Measurements from ENCODE around the gene ERI3.

Gene ERI3

DNA sequence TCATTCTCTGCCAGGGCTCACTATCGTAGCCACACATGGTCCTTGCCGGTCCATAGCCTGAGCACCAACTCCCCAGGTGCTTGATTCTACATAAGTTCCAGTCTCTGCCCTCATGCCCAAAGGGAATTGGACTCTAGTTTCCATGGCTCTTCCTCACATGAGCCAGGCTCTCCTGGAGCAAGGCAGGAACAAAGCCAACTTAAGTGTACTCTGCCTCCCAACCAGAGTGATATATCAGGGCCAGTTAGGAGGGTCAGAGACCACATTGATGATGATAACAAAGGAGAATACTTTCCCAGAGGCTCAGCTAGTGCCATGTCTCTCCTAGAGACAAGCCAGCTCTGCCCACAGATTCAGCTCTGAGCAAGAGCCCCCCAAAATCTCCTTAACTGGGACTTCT lies 70.9 kb downstream of the ERI3 start:
- Histone ChIP-seq H3K27ac (ENCODE audit: low read length) (no peak overlapping the region), H3K4me1 (ENCODE audit: control insufficient read depth, insufficient read depth, low read length) (no peaks in the 10 kb centered on the region), H3K4me3 (ENCODE audit: low read length) (no peak overlapping the region), H3K36me3 (ENCODE audit: control insufficient read depth, insufficient read depth, low read length) (no peaks in the 10 kb centered on the region; the same call in 1 of the 2 replicates), H3K9me3 (ENCODE audit: control insufficient read depth, insufficient read depth, low read length) (no peaks in the 10 kb centered on the region), H3K27me3 (ENCODE audit: control insufficient read depth, insufficient read depth, low read length) (no peaks in the 10 kb centered on the region)
- WGBS (ENCODE audit: insufficient coverage, insufficient read length): no CpG with 5 or more reads among the region's 2 CpGs
- no peak for DNase-seq (ENCODE audit: low read depth, low spot score)

DNA sequence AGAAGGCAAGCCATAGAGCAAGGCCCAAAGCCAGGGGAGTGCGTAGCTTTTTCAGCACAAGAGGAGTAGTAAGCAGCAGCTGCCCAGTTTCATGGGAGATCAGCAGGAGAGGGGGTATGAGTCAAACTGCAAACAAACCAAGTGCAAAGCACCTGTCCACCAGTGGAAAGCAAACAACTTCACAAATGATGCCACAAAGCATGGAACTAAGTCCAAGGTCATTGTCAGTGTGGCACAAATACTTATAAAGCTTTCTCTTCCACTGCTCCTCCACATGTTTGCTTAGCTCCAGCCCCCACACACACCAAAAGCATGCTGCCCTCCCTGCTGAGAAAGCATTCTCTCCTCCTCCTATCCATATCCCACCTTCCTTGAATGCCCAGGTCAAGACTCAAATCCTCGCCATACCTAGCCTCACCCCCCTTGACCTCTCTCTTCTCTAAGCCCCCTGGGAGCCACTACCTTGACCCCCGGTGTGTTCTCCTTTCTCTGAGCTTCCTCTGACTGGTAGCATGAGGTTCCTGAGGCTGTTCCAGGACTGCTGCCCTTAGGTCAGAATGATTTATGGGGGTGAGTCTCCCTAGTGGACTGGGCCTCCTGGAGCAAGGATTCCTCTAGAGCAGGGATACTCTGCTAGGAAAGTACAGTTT lies 71.4 kb downstream of the ERI3 start:
- no peaks in the 10 kb centered on the region for H3K27me3 ChIP-seq (ENCODE audit: control insufficient read depth, insufficient read depth, low read length)
- no peaks in the 10 kb centered on the region for H3K4me1 ChIP-seq (ENCODE audit: control insufficient read depth, insufficient read depth, low read length)
- H3K4me3 ChIP-seq (ENCODE audit: low read length): no peak overlapping the region
- no CpG with 5 or more reads among the region's 3 CpGs for WGBS (ENCODE audit: insufficient coverage, insufficient read length)
- DNase-seq (ENCODE audit: low read depth, low spot score): no peak
- no peak overlapping the region for H3K27ac ChIP-seq (ENCODE audit: low read length)
- no peaks in the 10 kb centered on the region for H3K9me3 ChIP-seq (ENCODE audit: control insufficient read depth, insufficient read depth, low read length)
- H3K36me3 ChIP-seq (ENCODE audit: control insufficient read depth, insufficient read depth, low read length): no peaks in the 10 kb centered on the region; the same call in 1 of the 2 replicates

DNA sequence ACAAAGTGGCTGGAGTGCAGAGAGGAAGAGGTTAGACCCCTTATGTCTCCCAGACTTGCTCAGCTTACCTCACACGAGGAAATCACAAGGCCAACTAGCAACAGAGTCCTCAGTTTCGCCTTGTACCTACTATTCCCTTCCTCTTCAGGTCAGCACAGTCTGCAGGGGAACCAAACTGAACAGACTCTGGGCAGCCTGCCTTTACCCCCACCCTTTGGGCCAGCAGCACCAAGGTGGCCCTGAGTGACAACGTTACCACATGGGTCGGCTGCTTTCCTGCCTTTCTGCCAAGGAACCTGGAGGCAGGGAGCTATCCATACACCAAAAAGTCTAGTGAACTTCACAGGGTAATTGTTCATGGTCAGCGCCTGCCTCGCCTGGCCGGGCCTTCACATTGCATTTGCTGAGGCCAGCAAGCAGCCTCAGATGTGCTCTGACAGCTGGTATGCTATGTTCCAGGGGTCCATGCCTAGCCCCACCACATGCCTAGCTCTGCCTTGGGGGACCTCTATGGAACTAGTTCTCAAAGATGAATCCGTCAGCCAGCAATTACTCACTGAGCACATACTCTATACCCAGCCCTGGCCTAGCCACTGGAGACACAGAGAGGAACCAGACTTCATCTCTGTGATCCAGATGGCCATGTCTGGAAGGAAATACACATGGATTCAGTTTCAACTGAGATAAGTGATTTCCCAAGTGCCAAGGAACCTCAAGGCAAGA lies 72.2 kb downstream of the ERI3 start:
- no CpG with 5 or more reads among the region's 8 CpGs for WGBS (ENCODE audit: insufficient coverage, insufficient read length)
- no peaks in the 10 kb centered on the region for H3K4me1 ChIP-seq (ENCODE audit: control insufficient read depth, insufficient read depth, low read length)

DNA sequence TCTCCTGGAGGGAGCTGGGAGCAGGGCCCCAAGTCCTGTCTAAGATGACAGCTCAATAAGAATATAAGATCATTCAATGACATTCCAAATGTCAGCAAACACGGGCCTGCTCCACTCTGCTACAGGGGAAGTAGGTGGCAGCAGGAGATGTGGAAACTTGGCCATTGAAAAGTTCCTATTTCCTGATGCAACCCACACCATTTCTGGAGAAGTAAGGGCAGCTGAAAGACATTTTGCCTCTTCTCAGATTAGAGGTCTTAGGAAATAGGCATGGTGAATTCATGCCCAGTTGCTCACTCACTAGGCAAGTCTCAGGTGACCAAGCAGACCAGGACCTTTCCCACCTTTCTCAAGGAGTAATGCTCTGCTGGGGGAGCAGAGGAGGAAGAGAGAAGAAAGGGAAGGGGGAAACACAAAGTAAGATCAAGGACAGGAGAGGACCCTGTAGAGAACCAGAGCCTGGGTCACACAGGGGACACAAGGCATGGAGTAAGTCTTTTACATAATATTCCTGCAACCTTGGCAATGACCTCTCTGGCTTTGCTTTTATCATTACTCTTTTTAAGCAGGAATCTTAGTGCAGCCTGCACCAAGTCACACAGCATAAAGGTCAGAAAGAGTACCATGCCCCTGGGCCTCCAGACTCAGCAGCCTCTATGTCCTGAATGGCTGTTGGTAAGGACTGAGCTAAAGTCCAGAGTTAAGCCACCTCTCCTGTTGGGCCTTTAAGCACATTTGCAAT lies 72.9 kb downstream of the ERI3 start:
- Histone ChIP-seq H3K4me3 (ENCODE audit: low read length) (no peak overlapping the region), H3K27ac (ENCODE audit: low read length) (no peak overlapping the region), H3K36me3 (ENCODE audit: control insufficient read depth, insufficient read depth, low read length) (no peaks in the 10 kb centered on the region), H3K27me3 (ENCODE audit: control insufficient read depth, insufficient read depth, low read length) (no peaks in the 10 kb centered on the region), H3K4me1 (ENCODE audit: control insufficient read depth, insufficient read depth, low read length) (no peaks in the 10 kb centered on the region), H3K9me3 (ENCODE audit: control insufficient read depth, insufficient read depth, low read length) (no peaks in the 10 kb centered on the region)
- DNase-seq (ENCODE audit: low read depth, low spot score): no peak
- WGBS (ENCODE audit: insufficient coverage, insufficient read length): no CpG with 5 or more reads among the region's 1 CpG

More for the DNA sequence above, 72.2 kb downstream of the ERI3 start:
- Histone ChIP-seq H3K27me3 (ENCODE audit: control insufficient read depth, insufficient read depth, low read length) (no peaks in the 10 kb centered on the region), H3K4me3 (ENCODE audit: low read length) (no peak overlapping the region), H3K9me3 (ENCODE audit: control insufficient read depth, insufficient read depth, low read length) (no peaks in the 10 kb centered on the region), H3K27ac (ENCODE audit: low read length) (no peak overlapping the region), H3K36me3 (ENCODE audit: control insufficient read depth, insufficient read depth, low read length) (no peaks in the 10 kb centered on the region)
- no peak for DNase-seq (ENCODE audit: low read depth, low spot score)

DNA sequence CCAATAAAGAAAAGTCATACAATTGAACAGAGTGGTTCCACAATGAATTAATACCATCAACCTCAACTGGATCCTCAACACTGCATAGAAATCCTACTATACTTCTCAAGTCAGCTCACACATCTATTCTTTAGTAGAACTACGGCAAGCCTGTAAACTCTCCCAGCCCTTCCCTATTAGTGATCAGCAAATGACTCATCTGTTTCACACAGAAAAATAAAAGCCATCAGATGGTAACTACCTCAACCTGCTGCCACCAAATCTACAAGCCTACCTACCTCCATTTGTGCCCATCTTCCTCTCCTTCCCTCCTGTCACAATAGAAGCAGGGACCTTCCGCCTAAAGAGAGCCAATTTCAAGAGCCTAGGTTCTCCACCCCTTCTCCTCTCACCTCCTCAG lies 78.2 kb downstream of the ERI3 start:
- no CpG with 5 or more reads among the region's 2 CpGs for WGBS (ENCODE audit: insufficient coverage, insufficient read length)
- no peaks in the 10 kb centered on the region for H3K27me3 ChIP-seq (ENCODE audit: control insufficient read depth, insufficient read depth, low read length)
- no peaks in the 10 kb centered on the region for H3K36me3 ChIP-seq (ENCODE audit: control insufficient read depth, insufficient read depth, low read length)
- no peaks in the 10 kb centered on the region for H3K9me3 ChIP-seq (ENCODE audit: control insufficient read depth, insufficient read depth, low read length)
- no peak overlapping the region for H3K27ac ChIP-seq (ENCODE audit: low read length)
- H3K4me3 ChIP-seq (ENCODE audit: low read length): no peak overlapping the region
- DNase-seq (ENCODE audit: low read depth, low spot score): no peak
- no peaks in the 10 kb centered on the region for H3K4me1 ChIP-seq (ENCODE audit: control insufficient read depth, insufficient read depth, low read length)

DNA sequence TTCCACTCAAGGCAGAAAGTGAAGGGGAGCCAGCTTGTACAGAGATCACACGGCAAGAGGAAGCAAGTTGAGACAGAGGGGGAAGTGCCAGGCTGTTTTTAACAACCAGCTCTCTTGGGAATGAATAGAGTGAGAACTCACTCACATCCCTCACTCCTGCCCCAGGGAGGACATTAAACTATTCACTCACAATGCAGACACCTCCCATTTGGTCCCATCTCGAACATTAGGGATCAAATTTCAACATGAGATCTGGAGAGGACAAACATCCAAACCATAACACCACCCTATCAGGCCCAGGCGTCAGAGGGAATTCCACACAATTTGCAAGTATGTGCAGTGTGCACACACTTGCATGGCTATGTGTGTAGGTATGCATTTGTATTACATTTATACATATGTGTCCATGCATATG lies 79.1 kb downstream of the ERI3 start:
- no peak overlapping the region for H3K4me3 ChIP-seq (ENCODE audit: low read length)
- no peak for DNase-seq (ENCODE audit: low read depth, low spot score)

DNA sequence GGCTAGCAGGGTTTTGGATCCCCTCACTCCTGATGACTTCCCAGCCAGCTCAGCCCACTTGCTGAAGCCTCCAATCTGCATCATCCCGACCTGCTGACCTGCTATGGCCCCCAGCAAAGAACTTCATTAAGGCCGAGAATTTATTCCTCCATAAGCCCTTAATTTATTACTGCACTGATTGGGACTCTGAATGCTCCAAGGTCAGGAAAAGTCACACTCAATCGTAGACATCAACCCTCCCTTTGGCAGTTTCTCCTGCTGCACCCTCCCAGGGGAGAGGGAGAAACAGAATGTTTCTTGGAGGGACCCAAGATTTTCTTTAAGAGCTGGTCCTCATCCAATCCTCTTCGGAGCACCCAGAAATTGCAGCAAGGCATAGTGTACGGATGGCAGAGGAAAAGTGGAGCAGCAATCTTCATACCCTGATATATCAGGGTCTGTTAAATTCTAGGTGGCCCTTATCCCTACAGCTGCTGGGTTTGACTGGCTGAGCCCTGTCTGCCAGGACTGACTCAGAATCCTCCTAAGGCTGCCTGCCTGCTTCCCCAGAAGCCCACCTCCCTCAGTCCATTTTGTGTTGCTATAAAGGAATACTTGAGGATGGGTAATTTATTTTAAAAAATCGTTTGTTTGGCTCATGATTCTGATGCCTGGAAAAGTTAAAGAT lies 79.6 kb downstream of the ERI3 start:
- Histone ChIP-seq H3K27me3 (ENCODE audit: control insufficient read depth, insufficient read depth, low read length) (no peaks in the 10 kb centered on the region), H3K36me3 (ENCODE audit: control insufficient read depth, insufficient read depth, low read length) (no peaks in the 10 kb centered on the region), H3K9me3 (ENCODE audit: control insufficient read depth, insufficient read depth, low read length) (no peaks in the 10 kb centered on the region), H3K27ac (ENCODE audit: low read length) (no peak overlapping the region), H3K4me3 (ENCODE audit: low read length) (no peak overlapping the region), H3K4me1 (ENCODE audit: control insufficient read depth, insufficient read depth, low read length) (no peaks in the 10 kb centered on the region)
- no peak for DNase-seq (ENCODE audit: low read depth, low spot score)
- WGBS (ENCODE audit: insufficient coverage, insufficient read length): no CpG with 5 or more reads among the region's 6 CpGs

More for the DNA sequence above, 79.1 kb downstream of the ERI3 start:
- Histone ChIP-seq H3K4me1 (ENCODE audit: control insufficient read depth, insufficient read depth, low read length) (no peaks in the 10 kb centered on the region), H3K36me3 (ENCODE audit: control insufficient read depth, insufficient read depth, low read length) (no peaks in the 10 kb centered on the region), H3K27me3 (ENCODE audit: control insufficient read depth, insufficient read depth, low read length) (no peaks in the 10 kb centered on the region), H3K27ac (ENCODE audit: low read length) (no peak overlapping the region), H3K9me3 (ENCODE audit: control insufficient read depth, insufficient read depth, low read length) (no peaks in the 10 kb centered on the region)
- no CpG with 5 or more reads among the region's 3 CpGs for WGBS (ENCODE audit: insufficient coverage, insufficient read length)

DNA sequence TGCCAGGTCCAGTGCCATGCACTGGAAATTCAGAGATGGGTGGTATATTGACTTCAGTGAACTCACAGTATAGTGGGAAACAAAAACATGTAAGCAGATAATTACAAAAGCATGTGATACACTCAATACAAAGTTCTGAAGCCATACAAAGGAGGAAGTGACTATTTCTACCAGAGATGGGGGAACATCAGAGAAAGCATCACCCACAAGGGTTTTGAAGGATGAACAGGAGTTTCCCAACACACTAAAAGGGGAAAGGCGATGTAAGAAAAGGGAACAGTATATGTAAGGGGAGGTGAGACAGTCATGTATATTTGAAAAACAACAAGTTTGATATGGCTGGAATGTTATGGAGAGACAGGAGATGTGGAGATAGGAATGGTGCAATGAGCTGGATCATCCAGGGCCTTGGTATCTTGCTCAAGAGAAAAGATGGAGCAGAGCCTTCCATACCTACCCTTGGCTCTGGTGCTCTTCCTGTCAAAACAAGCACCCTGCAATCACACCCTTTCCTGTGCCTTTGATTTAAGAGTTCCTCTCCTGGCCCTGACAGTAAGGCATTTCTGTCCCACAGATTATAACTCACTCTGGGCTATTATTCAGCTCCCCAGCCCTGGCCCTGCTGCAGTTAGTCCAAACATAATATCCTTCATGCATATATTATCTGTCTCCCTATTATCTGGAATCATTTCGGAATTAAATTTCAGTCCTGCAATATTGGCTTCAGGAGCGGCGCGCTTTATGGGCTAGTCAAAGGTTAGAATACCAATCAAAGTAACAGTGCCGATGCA lies 81.3 kb downstream of the ERI3 start:
- H3K9me3 ChIP-seq (ENCODE audit: control insufficient read depth, insufficient read depth, low read length): no peaks in the 10 kb centered on the region
- WGBS (ENCODE audit: insufficient coverage, insufficient read length): no CpG with 5 or more reads among the region's 6 CpGs
- no peaks in the 10 kb centered on the region for H3K27me3 ChIP-seq (ENCODE audit: control insufficient read depth, insufficient read depth, low read length)
- DNase-seq (ENCODE audit: low read depth, low spot score): no peak
- no peaks in the 10 kb centered on the region for H3K4me1 ChIP-seq (ENCODE audit: control insufficient read depth, insufficient read depth, low read length)
- H3K27ac ChIP-seq (ENCODE audit: low read length): no peak overlapping the region
- no peak overlapping the region for H3K4me3 ChIP-seq (ENCODE audit: low read length)
- H3K36me3 ChIP-seq (ENCODE audit: control insufficient read depth, insufficient read depth, low read length): no peaks in the 10 kb centered on the region

DNA sequence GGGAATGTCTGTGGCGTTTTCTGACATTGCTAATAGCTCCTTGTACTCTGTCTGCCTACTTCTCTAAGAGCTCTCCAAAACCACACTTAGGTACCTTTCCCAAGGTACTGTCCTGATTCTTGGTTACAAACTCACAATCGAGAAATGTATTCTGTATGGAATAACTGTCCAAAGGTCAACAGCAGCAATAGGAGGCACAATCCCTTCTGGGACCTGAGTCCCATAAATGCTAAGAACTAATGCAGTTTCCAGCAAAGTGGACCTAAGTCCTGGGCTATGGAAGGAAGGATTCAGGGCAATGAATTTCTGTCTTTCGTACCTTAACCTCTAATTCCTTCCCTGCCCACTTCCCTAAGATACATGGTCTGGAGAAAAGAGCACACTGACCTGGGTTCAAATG lies 82.1 kb downstream of the ERI3 start:
- no peaks in the 10 kb centered on the region for H3K9me3 ChIP-seq (ENCODE audit: control insufficient read depth, insufficient read depth, low read length)
- no peak overlapping the region for H3K27ac ChIP-seq (ENCODE audit: low read length)
- no peak for DNase-seq (ENCODE audit: low read depth, low spot score)
- H3K4me3 ChIP-seq (ENCODE audit: low read length): no peak overlapping the region
- no peaks in the 10 kb centered on the region for H3K27me3 ChIP-seq (ENCODE audit: control insufficient read depth, insufficient read depth, low read length)
- no CpG with 5 or more reads among the region's 3 CpGs for WGBS (ENCODE audit: insufficient coverage, insufficient read length)
- H3K36me3 ChIP-seq (ENCODE audit: control insufficient read depth, insufficient read depth, low read length): no peaks in the 10 kb centered on the region
- H3K4me1 ChIP-seq (ENCODE audit: control insufficient read depth, insufficient read depth, low read length): no peaks in the 10 kb centered on the region

DNA sequence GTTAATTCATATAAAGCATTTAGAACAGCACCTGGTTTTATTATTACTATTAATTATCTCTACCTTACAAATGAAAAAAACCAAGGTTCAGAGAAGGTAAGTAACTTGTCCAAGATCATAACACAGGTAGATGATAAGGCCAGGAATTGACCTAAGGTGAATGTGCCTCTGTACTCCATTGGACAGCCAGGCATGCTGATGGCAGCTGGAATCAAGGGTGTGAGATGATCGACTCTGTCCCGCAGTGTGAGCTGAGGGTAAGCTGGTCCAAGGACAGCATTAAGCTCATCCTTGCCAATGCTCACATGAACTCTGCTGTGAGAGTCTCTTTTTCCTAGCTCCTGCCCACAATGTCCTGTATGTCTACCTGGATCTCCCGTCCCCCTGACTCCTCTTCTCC lies 83.4 kb downstream of the ERI3 start:
- Histone ChIP-seq H3K4me1 (ENCODE audit: control insufficient read depth, insufficient read depth, low read length) (no peaks in the 10 kb centered on the region), H3K27me3 (ENCODE audit: control insufficient read depth, insufficient read depth, low read length) (no peaks in the 10 kb centered on the region), H3K4me3 (ENCODE audit: low read length) (no peak overlapping the region), H3K9me3 (ENCODE audit: control insufficient read depth, insufficient read depth, low read length) (no peaks in the 10 kb centered on the region), H3K36me3 (ENCODE audit: control insufficient read depth, insufficient read depth, low read length) (no peaks in the 10 kb centered on the region), H3K27ac (ENCODE audit: low read length) (no peak overlapping the region)
- WGBS (ENCODE audit: insufficient coverage, insufficient read length): no CpG with 5 or more reads among the region's 3 CpGs
- no peak for DNase-seq (ENCODE audit: low read depth, low spot score)

All from iPS DF 6.9 (cell line).